GM08714 (cell line): ENCODE measurements around the gene SLC25A28.

ENCODE experiments used
- H3K4me3 ChIP-seq: fragments of 200-500 bp; sonication (Bioruptor generic); 2 replicates; pipeline ENCODE4 v1.5.1; 2014; ENCODE audit warnings: mild to moderate bottlenecking, low read length, inconsistent platforms
- ZNF274 ChIP-seq: IDR thresholded peaks from 2 replicates; pipeline ENCODE4 v1.6.1; 2012; ENCODE audit warnings: mild to moderate bottlenecking, low read depth, low read length

SLC25A28 gene

DNA sequence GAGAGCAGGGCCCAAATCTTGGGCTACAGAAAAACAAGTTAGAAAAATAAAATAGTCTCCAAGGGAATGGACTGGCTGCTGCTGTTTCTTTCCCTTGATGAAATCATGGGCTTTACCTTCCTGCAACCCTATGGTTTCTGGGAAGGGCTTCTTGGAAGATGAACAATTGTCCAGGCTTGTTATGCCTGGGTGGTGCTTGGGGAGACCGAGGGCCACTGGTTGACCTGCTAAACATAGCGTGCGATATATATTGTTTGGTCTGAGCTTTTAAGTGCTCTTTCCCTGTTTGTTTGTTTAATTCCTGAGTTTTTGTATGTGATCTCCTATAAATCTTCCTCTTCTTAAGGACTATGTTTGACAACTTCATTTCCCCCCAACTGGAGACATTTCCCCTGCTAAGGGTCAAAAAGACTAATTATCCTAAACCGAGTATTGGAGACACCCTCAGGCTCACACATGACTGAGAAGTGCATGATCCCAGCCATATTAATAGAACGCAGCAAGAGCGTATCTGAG is 37.9 kb downstream of the SLC25A28 start:
- TF ChIP-seq ZNF274, result no peak
- H3K4me3 ChIP-seq, result no peak overlapping the region

DNA sequence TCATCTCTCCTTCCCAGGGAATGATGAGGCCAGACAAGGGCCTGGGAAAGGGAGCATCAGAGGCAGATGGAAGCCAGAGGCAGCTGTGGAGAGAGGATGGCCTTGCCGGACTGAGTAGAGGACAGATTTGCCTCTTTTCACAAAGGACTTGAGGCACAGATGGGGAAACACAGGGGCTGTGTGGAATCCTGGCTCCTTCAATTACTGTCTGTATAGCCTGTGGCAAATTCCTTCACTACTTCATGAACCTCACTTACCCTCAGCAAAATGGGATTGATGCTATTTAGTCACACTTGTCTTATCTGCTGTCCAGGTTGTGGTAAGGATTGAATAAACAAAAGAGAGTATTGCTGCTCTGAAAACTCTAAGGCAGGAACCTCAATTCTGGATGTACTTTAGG is 40.3 kb downstream of the SLC25A28 start:
- no peak overlapping the region for H3K4me3 ChIP-seq
- TF ChIP-seq ZNF274, result no peak

DNA sequence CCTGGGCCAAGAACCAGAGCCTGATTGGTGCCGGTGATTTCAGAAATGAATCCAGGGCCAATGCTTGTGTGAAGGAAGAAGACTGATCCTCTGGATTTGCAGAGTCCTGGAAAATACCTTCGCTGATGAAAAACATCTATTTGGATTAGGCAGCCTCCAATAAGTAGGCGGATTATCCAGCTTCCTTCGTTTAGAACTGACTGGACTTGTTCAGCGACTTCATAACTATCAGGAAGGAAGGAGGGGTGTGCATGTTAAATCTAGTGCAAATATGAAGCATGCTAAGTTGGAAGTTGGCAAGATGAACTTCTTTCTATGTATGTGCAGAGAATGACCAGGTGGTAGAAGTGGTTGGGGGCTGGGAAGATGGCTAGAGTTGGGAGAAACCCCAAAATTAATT is 46.4 kb downstream of the SLC25A28 start:
- no peak for TF ChIP-seq ZNF274
- no peak overlapping the region for H3K4me3 ChIP-seq

DNA sequence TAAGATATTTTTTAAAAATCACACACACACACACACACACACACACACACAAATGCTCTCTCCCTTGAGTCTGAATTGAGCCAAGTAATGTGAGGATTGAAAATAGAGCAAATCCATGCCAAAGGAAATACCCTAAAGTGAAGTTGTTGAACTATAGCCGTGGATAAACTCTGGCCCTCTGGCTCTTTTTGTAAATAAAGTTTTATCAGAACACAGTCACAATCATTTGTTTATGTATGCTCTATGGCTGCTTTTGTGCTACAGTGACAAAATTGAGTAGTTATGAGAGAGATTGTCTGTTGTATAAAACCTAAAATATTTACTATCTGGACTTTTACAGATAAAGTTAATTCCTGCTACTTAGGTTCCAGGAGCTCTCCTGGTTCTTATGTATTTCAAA is 48.4 kb downstream of the SLC25A28 start:
- TF ChIP-seq ZNF274, result no peak
- no peak overlapping the region for H3K4me3 ChIP-seq

DNA sequence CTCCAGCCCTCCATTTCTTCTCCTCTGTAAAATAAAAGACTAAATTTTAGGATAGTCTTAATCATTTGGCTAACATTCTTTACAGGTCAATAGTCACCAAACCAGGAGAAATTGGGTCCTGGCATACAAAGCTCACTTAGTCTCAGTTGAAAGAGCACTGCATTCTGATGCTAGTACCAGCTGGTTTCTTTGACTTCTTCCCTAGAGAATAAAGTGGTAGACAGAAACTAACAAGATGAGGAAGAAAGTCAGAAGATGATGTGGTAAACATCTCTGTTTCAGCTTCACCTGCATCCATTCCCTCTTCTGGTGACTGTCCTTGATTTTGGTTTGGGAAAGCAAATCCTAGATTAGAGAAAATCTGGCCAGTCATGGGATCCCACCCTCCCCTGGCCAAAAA is 50.3 kb downstream of the SLC25A28 start:
- TF ChIP-seq ZNF274, result no peak

DNA sequence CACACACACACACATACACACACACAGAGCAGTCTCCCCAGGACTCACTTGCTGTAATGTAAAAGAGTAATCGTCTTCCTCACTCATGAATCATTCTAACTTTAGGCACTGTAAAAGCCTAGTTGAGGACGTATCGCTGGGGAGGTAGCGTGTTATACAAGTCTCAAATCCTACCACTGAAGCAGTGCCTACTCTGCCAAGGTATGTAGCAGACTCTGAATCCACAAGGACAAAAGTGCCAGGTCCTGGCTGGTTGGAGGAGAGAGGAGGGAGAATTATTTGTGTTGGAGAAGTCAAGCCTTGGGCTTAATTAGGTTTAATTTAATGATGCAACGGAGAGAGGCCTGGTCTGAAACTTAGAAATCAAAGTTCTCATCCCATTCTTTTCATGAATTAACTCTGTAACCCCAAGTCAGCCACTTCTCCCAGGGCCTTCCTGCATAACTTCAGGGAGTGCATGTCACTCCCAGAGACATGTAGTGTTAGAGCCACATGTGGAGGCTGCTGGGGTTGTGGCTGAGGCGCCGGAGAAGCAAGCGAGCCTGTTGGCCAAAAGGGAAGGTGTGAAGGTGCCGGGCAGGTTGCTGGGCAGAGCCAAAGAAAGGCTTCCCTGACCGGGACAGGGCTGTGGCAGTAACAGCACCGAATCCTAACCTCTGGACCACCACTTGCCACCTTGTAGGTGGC is 50.8 kb downstream of the SLC25A28 start:
- no peak for TF ChIP-seq ZNF274

More for the DNA sequence above, 50.3 kb downstream of the SLC25A28 start:
- no peak overlapping the region for H3K4me3 ChIP-seq

DNA sequence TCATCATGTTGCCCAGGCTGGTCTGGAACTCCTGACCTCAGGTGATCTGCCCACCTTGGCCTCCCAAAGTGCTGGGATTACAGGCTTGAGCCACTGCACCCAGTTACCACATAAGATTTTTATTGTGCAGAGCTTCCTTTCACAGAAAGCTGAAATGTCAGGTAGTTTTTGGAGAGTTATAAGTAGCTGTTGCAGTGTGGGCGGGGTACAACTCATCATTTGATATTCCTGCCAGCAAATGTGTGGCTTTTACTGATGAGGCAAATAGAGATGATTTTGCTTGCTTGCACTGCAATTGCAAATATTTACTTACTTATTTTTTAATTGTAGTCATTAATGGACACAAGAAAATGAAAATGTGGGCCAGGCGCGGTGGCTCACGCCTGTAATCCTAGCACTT is 55.1 kb downstream of the SLC25A28 start:
- no peak overlapping the region for H3K4me3 ChIP-seq
- no peak for TF ChIP-seq ZNF274

More for the DNA sequence above, 50.8 kb downstream of the SLC25A28 start:
- H3K4me3 ChIP-seq, result no peak overlapping the region

DNA sequence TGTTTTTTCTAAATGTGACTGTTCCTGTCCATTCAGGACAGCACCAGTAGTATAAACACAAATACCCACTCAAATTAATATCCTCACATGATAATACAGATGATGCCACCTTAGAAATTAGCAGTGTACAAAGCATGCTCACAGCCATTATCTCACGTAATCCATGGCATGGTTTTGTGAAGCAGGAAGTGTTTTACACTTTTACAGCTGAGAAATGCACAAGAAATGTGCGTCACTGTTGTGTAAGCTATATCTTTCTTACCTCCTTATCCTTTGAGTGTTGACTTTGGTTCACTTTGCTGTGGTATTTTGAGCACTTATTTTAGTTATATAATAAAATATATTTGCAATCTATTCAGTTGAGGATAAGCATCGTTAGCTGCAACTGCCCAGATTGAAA is 55.9 kb downstream of the SLC25A28 start:
- no peak for TF ChIP-seq ZNF274
- H3K4me3 ChIP-seq, result no peak overlapping the region

DNA sequence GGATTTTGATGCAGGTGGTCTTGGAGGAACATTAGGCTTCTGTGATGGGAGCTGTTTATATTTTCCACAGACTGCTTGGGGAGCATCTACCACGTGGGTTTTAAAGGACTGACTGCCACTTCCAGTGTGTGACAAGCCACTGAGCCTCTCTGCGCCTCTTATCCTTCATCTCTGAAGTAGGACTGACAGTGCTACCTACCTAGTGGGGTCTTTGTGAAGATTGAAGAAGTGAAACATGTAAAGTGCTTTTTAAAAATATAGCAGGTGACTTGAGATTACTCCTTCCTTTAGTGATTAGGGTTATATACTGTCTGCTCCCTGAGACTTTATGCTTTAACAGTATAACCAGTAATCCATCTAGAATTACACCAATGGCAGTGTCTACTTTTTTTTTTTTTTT is 57.6 kb downstream of the SLC25A28 start:
- no peak overlapping the region for H3K4me3 ChIP-seq
- TF ChIP-seq ZNF274, result no peak
